A673 (cell line): Measurements from ENCODE around the gene FA2H. TPM values are rescaled to one million over a fixed set of nuclear protein-coding genes. Genes with fewer than 3 reads are reported as not detected.

Experiments used
- BruUV-seq: library from RNA; stranded (reverse); fragments of 400-500 nt; replicated peaks from 2 replicates; lab custom pipeline; 2021; lab: Mats Ljungman, UMichigan
- CTCF ChIA-PET: fragments of 300-600 bp; sonication (Branson Sonifier 250); formaldehyde crosslinking; loops from one replicate; lab custom pipeline; 2022; ENCODE audit warnings: antibody characterized with exemption; lab: Charles Lee
- POLR2A ChIA-PET: fragments of 300-600 bp; sonication (Branson Sonifier 250); formaldehyde crosslinking; loops from one replicate; lab custom pipeline; 2022; ENCODE audit warnings: antibody characterized with exemption; ENCODE audit not compliant: low non-redundant PET; lab: Charles Lee
- DNase-seq: peaks from one replicate; pipeline ENCODE4 v3.0.0-alpha.2; 2015; ENCODE audit warnings: low spot score
- H3K27ac ChIP-seq: fragments of 200-600 bp; sonication (generic); 2 replicates; pipeline ENCODE4 v1.5.1; 2016; ENCODE audit warnings: mixed run types, low read depth, mild to moderate bottlenecking, mixed read lengths, antibody characterized with exemption, low read length; ENCODE audit not compliant: poor library complexity, severe bottlenecking
- H3K27me3 ChIP-seq: fragments of 200-600 bp; sonication (generic); replicated peaks from 2 replicates; pipeline ENCODE4 v1.6.1; 2017; ENCODE audit warnings: mixed run types, low read depth, mild to moderate bottlenecking, mixed read lengths, antibody characterized with exemption, low read length; ENCODE audit not compliant: insufficient read depth, poor library complexity
- H3K36me3 ChIP-seq: fragments of 200-600 bp; sonication (generic); 2 replicates; pipeline ENCODE4 v1.6.1; 2016; ENCODE audit warnings: mixed run types, mild to moderate bottlenecking, mixed read lengths, antibody characterized with exemption, low read length; ENCODE audit not compliant: insufficient read depth, poor library complexity, severe bottlenecking
- H3K4me1 ChIP-seq: fragments of 200-600 bp; sonication (generic); 2 replicates; pipeline ENCODE4 v1.6.1; 2017; ENCODE audit warnings: mixed run types, mild to moderate bottlenecking, mixed read lengths, antibody characterized with exemption, low read length; ENCODE audit not compliant: insufficient read depth, poor library complexity, severe bottlenecking
- H3K4me3 ChIP-seq: fragments of 200-600 bp; sonication (generic); 2 replicates; pipeline ENCODE4 v1.5.1; 2016; ENCODE audit warnings: low read depth, mixed run types, mild to moderate bottlenecking, mixed read lengths, low read length; ENCODE audit not compliant: poor library complexity, severe bottlenecking
- H3K9me3 ChIP-seq: fragments of 200-600 bp; sonication (generic); 2 replicates; pipeline ENCODE4 v1.6.1; 2016; ENCODE audit warnings: mixed run types, low read depth, mild to moderate bottlenecking, mixed read lengths, antibody characterized with exemption, low read length; ENCODE audit not compliant: poor library complexity, severe bottlenecking
- EZH2 ChIP-seq: fragments of 200-600 bp; sonication (generic); IDR thresholded peaks from 2 replicates; pipeline ENCODE4 v1.6.1; 2017; ENCODE audit warnings: borderline replicate concordance, low read depth, mild to moderate bottlenecking, mixed read lengths, antibody characterized with exemption, low read length; ENCODE audit not compliant: poor library complexity, severe bottlenecking
- intact Hi-C: fragments of 100-400 bp; cut with micrococcal nuclease; formaldehyde crosslinking; loops from one replicate; pipeline ENCODE4 v1.10.0; 2022; ENCODE audit not compliant: unreplicated experiment
- total RNA-seq: library from RNA; stranded (reverse); gene quantifications from 2 replicates; pipeline ENCODE4 v1.2.3, GENCODE V29; 2021
- TF ChIP-seq, protein P1 (sequence below): fragments of 300-800, 200-600 bp; sonication (generic); conservative IDR thresholded peaks from 2 replicates; pipeline ENCODE4 v1.5.1; 2017; ENCODE audit warnings: low read depth, mild to moderate bottlenecking, antibody characterized with exemption, low read length, moderate library complexity, mixed read lengths

FA2H gene
- total RNA-seq, 1 experiment from 2014 or later = not detected

DNA sequence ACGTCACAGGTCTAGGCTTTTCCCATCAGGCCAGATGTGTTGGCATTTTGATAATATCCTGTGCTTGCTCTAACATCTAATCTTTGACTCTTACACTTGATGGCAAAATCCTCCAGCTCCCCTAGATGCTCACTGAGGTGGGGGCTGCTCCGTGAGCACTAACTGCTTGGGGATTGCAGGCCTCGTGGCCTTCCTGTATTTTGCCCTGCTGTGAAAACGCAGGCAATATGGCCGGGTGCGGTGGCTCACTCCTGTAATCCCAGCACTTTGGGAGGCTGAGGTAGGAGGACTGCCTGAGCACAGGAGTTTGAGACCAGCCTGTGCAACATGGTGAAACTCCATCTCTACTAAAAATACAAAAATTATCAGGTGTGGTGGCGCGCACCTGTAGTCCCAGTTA lies 64.2 kb downstream of the FA2H start:
- no peak overlapping the region for H3K4me3 ChIP-seq

DNA sequence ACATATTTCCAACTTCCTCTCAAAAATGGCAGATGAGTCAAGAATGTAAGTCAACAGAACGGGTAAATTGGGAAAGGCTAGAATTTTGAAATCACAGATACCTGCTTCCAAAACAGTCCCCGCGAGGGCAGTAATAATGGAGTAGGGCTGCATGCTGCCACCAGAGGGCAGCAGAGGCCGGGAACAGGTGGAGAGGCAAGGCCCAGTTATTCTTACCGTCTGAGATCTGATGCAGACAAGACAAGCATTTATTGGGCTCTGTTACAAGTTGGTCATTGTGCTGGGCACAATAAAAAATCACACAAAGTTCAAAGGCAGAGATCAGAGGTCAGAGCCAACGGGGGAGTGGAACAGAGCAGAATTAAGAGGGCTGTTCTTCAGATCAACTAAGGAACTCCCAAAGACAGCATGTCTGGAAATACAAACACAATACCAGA lies 65.2 kb downstream of the FA2H start:
- no peaks in the 10 kb centered on the region for H3K36me3 ChIP-seq
- BruUV-seq = no TSS peak
- no peaks in the 10 kb centered on the region for H3K4me1 ChIP-seq
- TF ChIP-seq EZH2 = no peak
- TF ChIP-seq, protein P1, sequence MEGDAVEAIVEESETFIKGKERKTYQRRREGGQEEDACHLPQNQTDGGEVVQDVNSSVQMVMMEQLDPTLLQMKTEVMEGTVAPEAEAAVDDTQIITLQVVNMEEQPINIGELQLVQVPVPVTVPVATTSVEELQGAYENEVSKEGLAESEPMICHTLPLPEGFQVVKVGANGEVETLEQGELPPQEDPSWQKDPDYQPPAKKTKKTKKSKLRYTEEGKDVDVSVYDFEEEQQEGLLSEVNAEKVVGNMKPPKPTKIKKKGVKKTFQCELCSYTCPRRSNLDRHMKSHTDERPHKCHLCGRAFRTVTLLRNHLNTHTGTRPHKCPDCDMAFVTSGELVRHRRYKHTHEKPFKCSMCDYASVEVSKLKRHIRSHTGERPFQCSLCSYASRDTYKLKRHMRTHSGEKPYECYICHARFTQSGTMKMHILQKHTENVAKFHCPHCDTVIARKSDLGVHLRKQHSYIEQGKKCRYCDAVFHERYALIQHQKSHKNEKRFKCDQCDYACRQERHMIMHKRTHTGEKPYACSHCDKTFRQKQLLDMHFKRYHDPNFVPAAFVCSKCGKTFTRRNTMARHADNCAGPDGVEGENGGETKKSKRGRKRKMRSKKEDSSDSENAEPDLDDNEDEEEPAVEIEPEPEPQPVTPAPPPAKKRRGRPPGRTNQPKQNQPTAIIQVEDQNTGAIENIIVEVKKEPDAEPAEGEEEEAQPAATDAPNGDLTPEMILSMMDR = peak; percentile 99
- H3K9me3 ChIP-seq = no peaks in the 10 kb centered on the region
- no peak overlapping the region for H3K27ac ChIP-seq
- ChIA-PET CTCF (interaction anchor here (1.6 kb wide), 1 partner anchor 402 kb away, joined by 4 read pairs; no protein-coding TSS in a partner anchor), POLR2A (no interaction called here)
- no peak overlapping the region for H3K4me3 ChIP-seq
- intact Hi-C loops = loop anchor here (1.0 to 2.0 kb wide), 3 partner anchors 103 to 401 kb away; no protein-coding TSS in a partner anchor
- H3K27me3 ChIP-seq = no peaks in the 10 kb centered on the region
- peak; percentile 84 for DNase-seq

More for the DNA sequence above, 64.2 kb downstream of the FA2H start:
- H3K4me1 ChIP-seq = no peaks in the 10 kb centered on the region
- no TSS peak for BruUV-seq
- no peak overlapping the region for H3K27ac ChIP-seq
- H3K9me3 ChIP-seq = no peaks in the 10 kb centered on the region
- intact Hi-C loops = no loop called here
- no peaks in the 10 kb centered on the region for H3K27me3 ChIP-seq
- ChIA-PET CTCF (interaction anchor here (0.5 to 0.7 kb wide), 4 partner anchors 18 to 401 kb away, joined by 3 to 9 read pairs (median 3); partner anchors contain the start of gene RFWD3), POLR2A (interaction anchor here (0.5 kb wide), 1 partner anchor 113 kb away, joined by 3 read pairs; no protein-coding TSS in a partner anchor)
- H3K36me3 ChIP-seq = no peaks in the 10 kb centered on the region
- DNase-seq = no peak
- TF ChIP-seq, protein P1 = no peak
- TF ChIP-seq EZH2 = no peak

DNA sequence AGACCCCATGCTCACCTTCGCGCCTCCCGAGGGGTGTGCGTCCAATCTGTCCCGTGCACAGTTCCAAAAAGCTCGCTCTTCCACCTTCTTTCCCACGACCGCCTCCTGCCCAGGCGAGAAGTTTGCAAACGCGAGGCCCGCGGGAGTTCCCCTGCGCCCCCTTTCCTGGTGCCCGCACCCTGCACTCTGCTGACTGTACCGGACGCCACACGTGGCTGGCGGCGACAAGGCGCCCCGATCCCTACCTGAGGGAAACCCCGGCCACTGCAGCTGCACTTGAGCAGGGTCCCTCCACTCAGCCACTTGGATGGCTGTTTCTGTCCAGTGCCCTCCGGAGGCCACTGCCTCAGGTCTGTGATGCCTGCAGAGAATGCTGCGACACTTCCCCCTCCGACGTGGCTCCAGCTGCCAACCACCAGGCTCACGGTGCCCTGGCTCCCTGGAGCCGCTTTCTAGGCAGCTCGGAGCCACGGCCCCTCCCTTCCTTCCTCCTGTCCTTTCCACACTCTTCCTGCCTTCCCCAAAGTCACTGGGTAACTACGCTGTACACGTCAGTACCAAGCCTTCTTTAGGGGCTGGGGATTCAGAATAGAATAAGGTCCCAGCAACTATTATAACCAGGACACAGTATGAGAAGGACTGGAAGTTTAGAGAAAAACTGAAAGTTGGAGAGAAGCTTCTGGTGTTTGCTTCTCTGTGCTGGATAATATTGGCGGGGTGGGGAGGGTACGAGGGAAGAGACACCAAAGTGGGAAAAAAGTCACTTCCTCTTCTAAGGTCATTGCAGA lies 74.0 kb downstream of the FA2H start, which contains the start of gene MLKL:
MLKL (minus strand) TSS at position 425 of the 788 bp plus-strand sequence. CDS start 5,105 bp downstream, outside the sequence.
- Histone ChIP-seq H3K27me3 (no peaks in the 10 kb centered on the region), H3K27ac (peak within 1 kb of the TSS; percentile 48), H3K4me3 (peak within 1 kb of the TSS; percentile 60), H3K4me1 (peaks cover 10% of the 10 kb centered on the region), H3K36me3 (no peaks in the 10 kb centered on the region), H3K9me3 (no peaks in the 10 kb centered on the region)
- CTCF ChIA-PET = no interaction called here
- no peak for TF ChIP-seq EZH2
- TF ChIP-seq, protein P1 = 0 out of 2 replicates have a peak, but pooled peaks have one; percentile 30
- intact Hi-C loops = no loop called here
- POLR2A ChIA-PET = interaction anchor here (0.6 to 0.7 kb wide), 2 partner anchors 27 to 61 kb away, joined by 3 to 20 read pairs; no protein-coding TSS in a partner anchor
- peak; percentile 62 for DNase-seq
- TSS peak; percentile 48 for BruUV-seq
